GM18519 (cell line): ENCODE results near the gene LRP1.

Experiments
- ATAC-seq: cut with Tn5 transposase; IDR thresholded peaks from one replicate; pipeline ENCODE4 v1.9.1; 2021; ENCODE audit warnings: mild to moderate bottlenecking, moderate library complexity; ENCODE audit not compliant: unreplicated experiment, low FRiP score

Gene LRP1

DNA sequence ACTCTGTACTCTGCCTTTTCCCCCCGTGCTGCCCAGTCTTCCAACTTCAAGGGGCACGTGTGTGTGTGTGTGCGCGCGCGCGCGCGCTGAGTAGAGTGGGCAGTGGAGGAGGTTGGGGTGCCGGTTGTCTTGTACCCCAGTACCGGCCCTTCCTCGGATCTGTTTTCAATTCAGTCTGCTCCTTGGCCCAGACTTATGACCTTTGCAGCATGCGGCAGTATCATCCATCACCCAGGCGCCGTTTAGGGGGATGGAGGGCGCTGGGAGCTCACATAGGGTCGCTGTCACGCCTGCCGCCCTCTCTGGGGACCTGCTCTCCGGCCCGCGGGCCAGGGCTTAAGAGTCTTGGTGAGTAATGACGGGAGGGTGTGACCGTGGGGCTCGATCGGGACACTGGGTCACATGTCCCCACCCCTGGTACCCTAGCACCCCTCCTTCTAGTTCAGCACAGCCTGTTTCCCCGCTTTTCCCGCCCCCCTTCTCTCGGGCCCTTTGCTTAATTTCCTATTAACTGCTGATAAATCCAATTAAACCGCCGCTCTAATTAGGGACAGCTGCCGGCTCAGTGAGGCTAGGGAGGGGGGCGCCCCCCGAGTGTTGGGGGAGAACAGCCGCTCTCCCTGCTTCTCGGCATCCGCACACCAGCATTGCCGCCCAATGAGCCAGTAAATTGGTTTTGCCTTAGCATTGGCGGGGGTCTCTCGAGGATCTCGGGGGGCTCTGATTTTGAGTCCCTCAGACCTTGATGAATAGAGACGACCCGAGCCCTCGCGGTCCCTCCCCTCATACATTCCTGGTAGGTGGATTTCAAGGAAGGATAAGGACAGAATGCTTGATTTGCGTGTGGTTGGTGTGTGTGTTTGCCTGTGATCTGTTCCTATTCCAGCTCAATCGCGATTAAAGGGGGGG lies 113.4 kb downstream of the LRP1 start:
- no peak for ATAC-seq

DNA sequence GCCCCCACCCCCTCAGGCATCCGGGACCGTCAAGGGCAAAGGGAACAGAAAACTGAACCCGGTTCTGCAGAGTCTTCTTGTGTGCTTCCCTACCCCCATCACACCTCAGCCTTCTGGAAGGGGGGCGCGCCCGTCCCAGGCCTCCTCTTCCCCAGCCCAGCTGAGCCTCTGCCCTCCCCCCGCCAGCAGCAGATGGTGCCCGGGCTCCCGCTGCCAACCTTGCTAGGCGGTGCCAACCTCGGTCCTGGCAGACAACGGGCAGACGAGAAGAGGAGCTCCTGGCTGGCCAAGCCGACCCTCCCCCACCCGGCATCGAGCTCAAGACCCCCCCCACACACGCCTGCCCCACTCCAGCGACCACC lies 114.0 kb downstream of the LRP1 start:
- ATAC-seq, result no peak

DNA sequence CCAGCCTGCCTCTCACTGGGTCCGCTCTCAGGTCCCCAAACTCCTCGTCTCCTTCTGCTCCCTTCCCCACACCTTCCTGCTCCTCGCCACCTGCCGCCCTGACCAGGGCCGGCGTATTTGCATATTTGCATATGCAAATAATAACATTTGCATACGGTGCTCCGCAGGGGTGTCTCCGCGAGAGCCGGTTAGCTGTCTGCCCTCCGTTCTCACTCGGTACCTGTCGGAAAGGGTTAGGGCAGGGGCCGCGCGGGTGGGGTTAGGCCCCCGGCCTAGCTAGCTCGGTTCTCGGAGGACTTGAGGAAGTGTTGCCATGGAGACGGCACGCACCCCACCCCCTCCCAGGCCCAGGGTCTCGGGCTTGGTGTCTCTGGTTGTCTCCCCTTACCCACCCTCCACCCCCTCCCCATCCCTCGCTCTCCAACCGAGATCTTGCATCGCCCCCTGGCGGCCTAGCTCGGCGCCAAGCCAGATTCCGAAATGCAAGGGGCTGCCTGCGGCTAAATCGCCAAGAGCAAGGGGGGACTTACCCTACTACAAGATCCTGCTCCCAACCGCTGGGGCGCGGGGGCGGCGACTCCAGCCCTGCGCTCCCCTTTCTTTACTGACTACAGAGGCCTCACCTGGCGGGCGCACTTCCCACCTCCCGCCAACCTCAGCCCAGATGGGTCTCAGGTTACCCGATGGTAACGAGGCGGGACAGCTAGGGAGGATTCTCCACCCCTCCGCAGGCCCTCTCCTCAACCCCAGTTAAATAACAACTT lies 114.6 kb downstream of the LRP1 start:
- ATAC-seq, result peak; percentile 33

DNA sequence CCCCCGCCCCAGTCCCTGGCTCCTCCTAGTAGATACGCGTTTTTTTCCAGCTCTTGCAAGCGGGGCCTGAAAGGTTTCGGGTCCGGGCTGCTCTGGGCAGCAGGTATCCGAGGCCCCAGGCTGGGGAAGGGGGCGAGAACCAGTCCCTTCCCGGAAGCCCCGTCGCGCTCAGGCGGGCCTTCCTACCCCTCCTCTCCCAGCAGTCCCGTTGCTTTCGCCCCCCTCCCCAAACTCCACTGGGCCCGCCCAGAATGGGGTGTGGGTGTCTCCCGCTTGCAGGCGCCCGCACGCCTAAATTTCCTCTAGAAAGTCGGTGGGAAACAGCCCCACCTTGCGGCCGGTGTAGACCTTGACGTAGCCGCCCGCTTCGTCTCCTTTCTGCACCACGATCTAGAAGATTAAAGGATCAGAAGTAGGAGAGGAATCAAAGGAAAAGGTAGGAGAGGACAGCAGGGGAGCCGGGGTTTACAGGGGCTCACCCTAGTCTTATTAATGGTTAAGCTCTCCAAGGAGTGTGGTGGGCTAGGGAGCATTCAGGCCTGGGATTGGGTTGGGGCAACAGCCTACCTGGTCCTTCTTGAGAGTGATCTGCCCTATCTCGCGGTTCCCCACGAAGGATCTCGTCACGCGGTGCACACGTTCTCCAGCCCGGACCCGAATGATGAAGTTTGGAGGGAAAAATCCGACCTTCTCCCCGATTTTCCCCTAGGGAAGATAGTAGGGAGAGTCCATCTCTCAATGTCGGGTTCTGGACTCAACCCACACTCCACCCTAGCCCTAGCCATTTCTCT lies 115.4 kb downstream of the LRP1 start:
- ATAC-seq, result no peak

DNA sequence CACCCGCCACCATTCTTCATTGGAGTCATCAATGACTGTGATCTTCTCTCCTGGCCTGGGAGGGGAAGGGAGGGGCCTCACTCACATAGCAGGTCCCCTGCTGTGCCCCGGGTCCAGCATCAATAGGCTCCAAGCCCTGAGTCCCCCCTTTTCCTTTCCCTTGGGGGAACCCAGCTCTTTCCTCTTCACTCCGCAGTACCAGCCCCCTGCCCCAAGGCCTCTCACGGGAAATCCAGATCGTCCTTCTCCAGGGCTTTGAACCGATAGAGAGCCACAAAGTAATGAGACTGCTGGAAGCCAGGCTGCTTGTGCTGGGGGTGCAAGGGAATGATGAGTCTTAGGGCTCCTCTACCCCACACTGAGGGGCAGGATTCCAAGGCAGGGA lies 116.0 kb downstream of the LRP1 start:
- ATAC-seq, result no peak

DNA sequence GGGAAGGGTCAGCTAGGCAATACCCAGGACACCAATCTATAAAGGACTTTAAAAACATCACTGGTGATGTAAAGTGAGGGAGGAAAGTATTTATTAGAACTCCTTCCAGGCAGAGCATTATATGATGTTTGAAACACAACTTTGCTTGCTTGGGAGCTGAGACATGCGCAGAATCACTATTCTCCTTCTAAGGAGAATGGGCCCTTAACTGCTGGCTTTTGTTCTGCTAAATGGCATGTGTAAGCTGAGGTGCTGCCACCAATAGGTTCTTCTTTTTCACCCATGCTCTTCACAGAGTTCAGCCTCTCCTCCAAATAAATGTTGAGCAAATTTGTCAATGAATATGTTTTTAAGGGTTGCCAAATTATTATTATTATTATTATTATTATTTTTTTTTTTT lies 118.8 kb downstream of the LRP1 start:
- no peak for ATAC-seq

DNA sequence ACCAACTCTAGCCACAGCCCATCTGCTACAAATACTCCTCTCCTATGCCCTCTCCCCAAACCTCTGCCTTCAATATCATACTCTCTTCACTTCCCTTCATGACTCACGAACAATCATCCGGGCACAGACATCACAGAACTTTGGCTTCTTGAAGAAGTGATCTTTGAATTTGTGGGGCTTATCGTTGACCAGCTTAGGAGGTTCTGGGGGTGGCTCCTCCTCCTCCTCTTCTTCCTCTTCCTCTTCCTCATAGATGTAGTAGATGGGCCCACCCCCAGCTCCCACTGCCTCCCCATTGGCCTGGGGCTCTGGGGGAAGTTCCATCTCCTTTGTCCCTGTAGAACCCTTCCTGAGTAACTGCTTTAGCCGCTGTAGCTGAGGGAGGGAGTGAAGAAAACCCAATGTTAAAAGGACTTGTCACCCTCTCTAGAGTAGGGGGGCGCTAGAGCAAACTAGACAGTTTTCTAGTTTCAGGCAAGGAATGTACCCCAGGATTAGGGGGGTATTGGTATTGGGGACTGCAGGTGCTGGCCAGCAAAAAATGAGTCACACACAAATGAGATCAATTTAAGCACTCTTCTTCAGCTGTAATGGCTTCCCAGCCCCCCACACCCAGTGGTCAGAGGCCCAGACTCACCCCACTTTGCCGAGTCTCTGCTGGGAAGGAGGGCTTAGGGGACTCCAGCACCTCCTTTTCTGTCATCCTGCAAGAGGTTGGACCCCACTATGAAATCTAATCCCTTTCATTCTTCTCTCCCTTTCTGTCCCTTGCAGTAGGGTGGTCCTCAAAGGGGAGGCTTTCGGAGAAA lies 120.9 kb downstream of the LRP1 start:
- ATAC-seq, result no peak

DNA sequence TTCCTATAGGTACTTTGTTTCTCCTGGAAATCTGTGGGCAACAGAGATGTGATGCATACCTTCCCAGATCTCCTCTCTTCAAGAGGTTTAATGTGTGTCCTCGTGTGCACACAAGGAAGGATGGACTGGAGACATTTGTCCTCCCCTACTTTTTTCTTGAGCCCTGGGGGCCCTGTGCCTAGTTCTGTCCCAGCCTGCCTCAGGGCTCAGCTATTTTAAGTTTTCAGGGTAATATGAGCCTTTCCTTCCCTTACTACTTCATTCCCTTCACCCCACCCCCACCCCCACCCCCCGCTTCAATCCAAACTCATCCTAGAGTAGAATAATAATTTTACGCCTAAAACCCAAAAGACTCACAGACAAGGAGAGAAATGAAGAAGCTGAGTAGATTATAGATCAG lies 122.3 kb downstream of the LRP1 start:
- ATAC-seq, result no peak

DNA sequence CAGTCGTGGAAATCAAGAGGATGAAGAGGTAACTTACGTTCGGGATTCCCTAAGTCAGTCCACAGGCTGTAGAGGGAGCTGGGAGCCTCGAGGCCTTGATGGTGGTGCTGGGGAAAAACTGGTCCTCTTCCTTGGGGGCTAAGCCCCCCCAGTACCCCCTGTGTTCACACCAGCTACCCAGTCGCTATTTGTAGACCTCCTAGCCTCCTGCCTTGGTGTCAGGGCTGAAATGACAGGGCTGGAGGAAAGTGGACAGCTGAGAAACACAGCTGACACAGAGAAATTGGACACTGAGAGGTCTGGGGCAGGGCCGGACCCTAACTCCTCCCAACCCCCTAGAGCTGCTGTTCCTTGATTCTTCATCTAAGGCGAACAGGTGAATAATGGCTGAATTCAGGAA lies 122.7 kb downstream of the LRP1 start, which contains the start of gene STAC3:
TSS of gene STAC3 (minus strand) at position 232 of the 400 bp plus-strand sequence. CDS start 1,551 bp downstream, outside the sequence.
- no peak for ATAC-seq

DNA sequence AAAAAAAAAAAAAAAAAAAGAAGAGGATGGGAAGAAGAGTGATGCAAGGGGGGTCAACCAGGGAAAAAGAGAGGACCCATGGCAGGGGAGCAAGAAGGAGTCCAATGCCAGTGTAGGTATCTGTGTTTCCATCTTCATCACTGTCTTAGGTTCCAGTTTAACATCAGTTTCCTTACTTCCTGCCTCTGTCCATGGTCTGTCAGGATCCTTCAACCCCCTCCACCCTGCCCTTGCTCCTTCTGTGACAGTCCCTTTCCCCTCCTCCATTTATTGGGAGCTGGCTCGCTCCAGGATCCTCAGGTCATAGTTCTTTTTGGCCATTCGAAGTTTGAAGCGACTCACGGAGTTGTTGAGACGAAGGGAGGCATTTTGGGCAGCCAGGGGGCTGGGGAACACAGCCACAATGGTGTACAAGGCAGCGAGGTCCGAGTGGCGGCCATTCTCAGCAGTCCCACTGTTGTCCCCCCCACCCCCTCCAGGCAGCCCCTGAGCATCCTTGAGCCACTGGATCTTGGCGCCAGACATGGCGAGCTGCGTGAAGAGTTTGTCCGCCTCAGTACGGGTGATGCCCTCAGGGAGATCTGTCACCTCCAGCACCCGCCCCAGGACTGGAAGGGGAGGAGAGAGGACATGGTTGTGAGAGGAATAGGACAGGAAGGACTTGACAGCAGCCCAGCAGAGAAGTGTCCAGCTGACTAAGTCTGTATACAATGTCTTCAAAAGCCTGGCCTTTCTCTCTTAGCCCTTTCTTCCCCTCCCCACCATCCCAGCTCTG lies 126.4 kb downstream of the LRP1 start:
- ATAC-seq, result no peak

DNA sequence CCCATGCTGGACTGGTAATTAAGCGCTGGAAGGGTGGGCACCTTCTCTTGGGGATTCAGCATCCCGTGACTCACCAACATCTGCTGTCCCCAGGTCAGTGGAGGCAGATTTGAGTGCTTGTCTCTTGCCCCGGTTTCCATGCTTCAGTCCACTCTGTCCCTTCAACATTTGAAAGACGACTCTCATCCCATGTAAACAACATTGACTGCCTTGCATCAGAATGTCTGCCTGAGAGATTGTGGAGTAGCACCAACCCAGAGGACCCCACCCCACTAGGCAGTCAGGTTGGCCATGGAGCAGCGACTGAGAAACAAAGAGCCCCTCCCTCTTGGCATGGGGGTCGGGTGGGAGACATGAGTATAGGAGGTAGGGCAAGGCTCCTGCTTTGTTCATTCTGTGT lies 127.6 kb downstream of the LRP1 start:
- no peak for ATAC-seq

DNA sequence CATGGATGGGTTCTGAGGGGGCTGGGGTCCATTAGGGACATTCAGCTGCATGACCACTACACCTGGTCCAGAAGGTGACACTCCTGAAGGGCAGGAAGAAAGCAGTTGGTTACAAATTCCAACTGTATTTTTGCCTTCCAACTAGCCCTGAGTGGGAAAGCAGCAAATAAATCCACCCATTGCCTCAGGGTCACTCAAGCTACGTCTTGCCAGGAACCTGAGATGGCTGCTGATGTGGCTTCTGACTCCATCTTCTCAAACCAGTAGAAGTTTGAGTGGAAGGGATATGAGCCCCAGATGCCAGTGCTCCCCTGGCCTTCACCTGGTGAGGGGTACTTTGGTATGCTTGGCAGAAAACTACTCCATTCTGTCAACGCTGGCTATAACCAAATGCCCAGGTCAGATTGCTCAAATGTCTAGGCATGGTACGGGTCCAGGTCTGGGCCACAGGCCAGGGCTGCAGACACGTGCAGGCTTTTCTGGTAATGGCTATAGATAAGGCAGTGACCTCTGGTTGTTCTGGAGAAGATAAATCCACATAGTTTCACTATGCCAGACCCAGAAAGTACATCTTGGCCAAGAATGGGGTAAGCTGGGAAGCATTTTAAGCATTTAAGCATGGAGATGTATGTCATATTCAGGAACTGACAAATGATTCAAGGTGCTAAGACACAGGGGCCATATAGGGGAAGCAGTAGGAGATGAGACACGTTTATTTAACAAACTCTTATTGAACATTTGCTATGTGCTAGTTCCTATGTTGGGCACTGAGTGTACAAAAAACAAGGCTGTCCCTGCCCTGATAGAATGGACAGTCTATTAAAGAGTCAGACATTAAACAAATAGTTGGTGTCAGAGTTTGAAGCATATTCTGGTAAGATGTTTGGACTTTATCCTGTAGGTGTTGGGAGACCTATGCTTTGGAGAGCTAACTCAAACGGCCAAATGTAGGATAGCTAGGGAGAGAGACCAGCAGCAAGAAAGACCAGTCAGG lies 131.0 kb downstream of the LRP1 start:
- ATAC-seq, result no peak

DNA sequence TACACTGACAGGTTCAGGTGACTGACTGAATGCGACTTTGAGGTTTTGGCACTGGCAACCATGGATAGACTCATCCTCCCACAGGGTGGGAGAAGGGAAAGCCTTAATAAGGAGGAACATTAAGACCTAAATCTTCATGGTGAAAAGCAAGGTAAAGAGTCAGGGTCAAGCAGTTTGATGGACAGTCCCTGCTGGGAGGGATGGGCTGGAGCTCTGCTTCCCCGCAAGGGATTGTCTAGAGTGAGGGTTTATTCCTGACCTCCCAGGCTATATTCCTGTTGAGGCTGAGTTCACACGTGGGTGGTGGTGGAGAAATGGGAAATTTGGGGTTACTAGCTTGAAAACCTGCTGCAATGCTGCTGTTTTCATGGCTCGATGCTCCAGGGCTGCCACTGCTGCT lies 132.1 kb downstream of the LRP1 start:
- no peak for ATAC-seq

DNA sequence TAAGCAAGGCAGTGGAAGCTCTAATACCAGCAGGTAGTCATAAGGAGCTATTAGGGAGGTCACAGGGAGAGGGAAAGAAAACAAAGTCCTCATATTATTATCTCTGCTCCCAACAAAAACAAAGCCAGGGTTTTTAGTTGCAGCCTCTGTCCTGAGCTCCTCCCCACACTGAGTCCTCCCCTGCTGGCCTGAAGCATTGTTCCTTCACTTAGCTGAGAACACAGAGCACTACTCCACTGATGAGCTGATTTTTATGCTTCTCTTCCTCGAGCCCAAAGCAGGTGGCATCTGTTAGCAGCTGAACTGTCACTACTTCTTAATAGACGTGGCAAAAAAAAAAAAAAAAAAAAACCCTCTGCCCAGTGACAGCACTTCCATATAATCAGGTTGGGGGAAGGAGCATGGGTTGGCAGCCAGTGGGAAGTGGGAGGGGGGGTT lies 133.2 kb downstream of the LRP1 start:
- ATAC-seq, result no peak

DNA sequence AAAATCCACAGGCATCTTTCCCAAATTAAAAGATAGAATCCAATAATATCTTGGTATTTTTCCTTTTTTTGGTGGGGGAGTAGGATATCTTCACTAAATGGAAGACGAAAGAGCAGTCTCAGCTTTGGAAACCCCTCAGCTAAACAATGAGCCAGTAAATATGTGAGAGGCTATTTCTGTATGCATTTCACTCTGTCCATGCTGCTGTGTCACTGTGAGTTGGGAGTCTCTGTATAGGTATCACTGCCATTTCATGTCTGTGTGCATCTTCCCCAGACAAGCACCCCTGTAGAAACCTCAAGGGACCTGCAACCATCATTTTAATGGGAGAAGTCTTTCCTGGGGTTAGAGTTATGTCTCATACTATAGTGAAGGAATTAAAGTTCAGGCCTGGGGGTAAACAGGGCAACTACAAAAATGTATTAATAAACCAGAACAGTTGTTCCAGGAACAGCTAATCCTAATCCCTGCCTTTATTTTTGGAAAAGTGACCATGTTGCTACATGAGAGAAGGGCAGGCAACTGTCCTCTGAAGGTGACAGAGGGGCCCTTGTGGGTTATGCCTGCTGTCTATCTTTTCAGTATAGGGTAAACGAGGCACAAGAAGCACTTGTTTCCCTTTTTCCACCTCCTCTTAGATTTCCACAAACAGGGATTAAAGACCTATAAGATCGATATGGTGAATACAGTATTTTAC lies 134.0 kb downstream of the LRP1 start:
- no peak for ATAC-seq
